ENCODE data around the gene ZMYM4.
"Not testable (repeated sequence)": the region's sequence is repeated elsewhere in the genome, so short reads cannot be mapped to it uniquely, and the experiment has no call there.

DNA sequence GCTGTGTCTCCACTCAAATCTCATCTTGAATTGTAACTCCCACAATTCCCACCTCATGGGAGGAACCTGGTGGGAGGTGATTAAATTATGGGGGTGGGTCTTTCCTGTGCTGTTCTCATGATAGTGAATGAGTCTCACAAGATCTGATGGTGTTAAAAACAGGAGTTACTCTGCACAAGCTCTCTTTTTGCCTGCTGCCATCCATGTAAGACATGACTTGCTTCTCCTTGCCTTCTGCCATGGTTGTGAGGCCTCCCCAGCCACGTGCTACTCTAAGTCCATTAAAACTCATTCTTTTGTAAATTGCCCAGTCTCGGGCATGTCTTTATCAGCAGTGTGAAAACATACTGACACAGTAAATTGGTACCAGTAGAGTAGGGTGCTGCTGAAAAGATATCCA, 195.2 kb downstream of the ZMYM4 start:
- not testable (repeated sequence) for TF ChIP-seq CTCF (conservative IDR thresholded peaks at IDR 0.05; ENCODE audit: low read length); EZH2phosphoT487 (IDR thresholded peaks at IDR 0.05; ENCODE audit: borderline replicate concordance, low read depth, low read length)

Measured in OCI-LY7 (cell line).